ENCODE measurements around the gene PID1.

The PID1 gene

DNA sequence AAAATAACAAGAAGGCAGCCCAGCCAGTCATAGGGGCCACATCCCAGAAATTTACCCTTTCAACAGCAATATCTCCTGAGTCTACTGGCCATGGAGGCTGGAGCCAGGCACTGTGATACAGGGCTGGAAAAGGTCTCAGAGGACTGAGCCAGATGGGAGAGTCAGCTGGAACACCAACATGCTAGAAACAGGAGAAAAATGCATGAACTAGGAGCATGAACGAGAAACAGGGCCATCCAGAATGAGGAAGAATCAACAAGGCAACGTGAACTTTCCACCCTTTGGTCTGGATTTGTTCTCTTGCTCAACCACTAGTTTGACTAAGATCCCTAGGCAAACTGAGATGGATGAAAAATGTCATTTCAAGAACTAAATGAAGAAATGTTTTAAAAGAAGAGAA is 13.1 kb downstream of the PID1 start:
- no peak for DNase-seq

- DNase-seq = no peak
Measured at GRCh38 chr2:229256376-229256775, 14.7 kb downstream of the PID1 start.

DNA sequence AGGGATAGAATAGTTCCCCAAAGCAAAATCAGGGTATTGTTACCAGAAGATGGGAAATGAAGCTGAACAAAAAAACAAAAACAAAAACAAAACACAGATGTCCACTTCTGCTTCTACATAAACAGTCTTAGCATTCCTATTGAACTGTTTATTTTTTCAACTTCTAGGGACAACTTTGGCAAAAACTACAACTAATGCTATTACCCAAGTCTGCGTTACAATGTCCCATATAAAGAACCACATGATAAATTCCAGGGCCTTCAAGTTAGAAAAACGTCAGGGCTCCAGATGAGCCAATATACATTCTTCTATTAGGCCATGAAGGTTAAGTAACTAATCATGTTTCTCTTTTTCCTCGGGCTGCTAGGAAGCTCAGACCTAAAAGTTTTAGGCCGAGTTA is 16.9 kb downstream of the PID1 start:
- no peak for DNase-seq

DNA sequence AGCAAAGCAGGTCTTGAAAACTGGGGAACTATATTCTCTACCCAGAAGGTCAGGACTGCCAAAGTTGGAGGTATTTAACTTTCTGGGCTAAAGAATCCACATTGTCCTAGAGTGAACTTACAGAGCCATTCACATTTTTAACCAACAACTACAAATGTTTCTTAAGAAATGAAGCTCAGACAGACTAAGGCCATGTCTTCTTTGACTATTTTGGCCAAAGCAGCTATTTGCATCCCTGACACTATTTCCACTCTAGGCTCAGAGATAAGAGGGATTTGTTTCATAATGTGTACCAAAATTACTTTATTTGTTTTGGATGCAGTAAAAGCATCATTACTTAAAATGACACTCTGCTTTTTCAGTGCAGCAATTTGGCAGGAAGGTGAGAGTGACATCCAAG is 18.1 kb downstream of the PID1 start:
- no peak for DNase-seq

GRCh38 chr2:229252280-229252679 is 18.8 kb downstream of the PID1 start:
- DNase-seq = no peak

- no peak for DNase-seq
Measured at GRCh38 chr2:229249536-229249935, 21.6 kb downstream of the PID1 start.

GRCh38 chr2:229246334-229246733 is 24.8 kb downstream of the PID1 start:
- DNase-seq = no peak

- DNase-seq = no peak
Measured at GRCh38 chr2:229244975-229245374, 26.1 kb downstream of the PID1 start.

DNA sequence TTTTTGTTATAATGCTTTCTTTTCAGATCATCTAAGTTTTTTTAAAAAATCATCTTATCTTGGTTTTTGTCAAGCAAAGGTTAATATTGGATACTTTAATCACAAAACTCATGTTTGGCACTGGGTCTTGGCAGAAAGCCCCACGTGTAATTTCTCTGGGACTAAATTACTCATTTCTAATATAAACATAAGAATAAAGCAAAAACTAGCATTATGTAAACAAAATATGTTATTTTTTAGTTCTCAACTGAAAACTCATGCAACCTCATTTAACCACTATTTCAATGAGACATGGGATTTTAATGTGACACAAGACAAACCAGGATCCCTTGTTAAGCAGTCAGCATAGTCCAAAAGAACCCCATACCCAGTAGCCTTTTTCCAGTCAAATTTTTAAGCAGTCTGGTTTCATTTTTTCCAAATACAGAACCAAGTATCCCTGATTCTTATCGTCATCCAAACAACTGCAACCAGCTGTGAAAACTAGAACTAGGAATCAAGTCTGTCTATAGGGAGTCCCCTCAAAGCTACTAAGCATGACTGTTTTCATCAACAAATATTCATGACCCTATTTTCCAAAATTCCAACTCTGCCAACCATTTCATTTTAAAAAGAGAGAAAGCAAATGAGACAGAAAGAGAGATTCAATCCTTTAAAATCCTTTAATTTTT is 27.1 kb downstream of the PID1 start:
- no peak for DNase-seq

DNA sequence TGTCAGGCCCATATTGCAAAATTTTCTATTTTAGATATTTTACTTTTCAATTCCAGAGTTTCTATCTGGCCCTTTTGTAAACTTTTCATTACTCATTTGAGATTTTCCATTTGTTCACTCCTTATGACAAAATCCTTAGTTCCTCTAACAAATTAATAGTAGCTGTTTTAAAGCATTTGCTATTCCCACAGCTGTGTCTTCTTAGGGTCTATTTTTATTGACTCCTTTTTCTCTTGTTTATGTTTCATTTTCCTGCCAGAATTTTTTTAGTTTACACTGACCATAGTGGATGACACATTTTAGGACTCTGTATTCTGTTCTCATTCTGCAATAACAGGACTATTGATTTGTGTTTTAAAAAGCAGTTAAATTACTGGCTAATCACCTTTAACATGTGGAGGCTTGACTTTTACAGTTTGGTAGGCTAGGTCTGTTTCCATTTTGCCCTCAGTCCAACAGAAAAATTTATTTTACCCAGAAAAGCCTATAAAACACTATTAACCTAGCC is 30.0 kb downstream of the PID1 start:
- no peak for DNase-seq

DNA sequence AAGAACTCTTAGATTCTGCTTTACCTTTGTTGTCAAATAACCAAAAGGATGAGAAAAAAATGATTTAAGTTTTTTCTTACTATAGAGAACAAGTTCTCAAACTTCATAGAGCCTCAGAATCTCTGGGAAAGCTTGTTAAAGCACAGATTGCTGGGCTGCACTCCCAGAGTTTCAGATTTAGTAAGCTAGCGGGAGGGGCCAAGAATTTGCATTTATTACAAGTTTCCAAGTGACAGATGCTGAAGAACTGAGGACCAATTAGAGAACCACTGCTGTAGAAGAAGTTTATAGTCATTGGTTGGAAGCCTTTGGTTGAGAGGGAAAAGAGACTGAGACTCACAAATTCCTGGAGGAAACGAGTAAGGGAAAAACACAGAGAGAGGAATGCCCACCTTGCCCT is 32.1 kb downstream of the PID1 start:
- no peak for DNase-seq

GRCh38 chr2:229237270-229237669 is 33.8 kb downstream of the PID1 start:
- no peak for DNase-seq

- no peak for DNase-seq
Measured at GRCh38 chr2:229235131-229235914, 35.8 kb downstream of the PID1 start.

- DNase-seq = no peak
Measured at GRCh38 chr2:229231885-229232284, 39.2 kb downstream of the PID1 start.

- DNase-seq = no peak
Measured at GRCh38 chr2:229231328-229231868, 39.7 kb downstream of the PID1 start.

DNA sequence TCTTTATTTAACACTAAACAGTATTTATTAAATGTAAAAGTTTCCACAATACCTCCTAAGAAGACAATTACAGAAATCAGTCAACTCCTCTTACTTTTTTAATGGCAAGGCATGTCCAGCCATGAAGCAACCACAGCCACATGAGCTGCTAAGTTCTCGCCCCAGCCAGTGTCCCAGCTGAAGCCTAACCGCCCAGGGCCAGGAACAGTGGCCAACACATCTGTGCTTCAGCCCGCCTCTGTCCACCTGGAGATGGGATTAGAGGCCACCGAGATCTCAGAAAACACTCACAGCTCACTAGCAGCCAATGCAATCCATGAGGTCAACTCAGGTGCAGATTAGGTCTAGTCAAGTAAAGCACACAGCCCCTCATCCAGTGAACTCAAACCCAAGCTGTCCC is 40.2 kb downstream of the PID1 start:
- DNase-seq = no peak

GRCh38 chr2:229230256-229230655 is 40.8 kb downstream of the PID1 start:
- no peak for DNase-seq

DNA sequence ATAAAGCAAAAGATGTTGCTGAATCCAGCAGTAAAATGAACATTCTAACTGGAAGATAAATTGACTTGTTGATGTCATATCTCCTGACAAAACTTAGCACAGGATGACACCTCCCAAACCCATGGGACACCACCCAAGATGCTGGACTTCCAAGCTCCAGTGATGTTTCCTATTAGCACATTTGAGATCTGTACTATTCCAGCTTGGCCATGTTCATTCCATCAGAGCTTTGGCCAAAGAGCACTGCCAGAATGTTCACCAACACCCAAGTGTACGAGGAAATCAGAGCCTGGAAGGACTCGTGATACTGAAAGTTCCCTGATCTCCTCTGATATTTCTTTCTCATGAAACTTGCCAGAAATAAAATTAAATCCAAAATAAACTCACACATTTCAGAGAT is 44.7 kb downstream of the PID1 start:
- DNase-seq = no peak

DNA sequence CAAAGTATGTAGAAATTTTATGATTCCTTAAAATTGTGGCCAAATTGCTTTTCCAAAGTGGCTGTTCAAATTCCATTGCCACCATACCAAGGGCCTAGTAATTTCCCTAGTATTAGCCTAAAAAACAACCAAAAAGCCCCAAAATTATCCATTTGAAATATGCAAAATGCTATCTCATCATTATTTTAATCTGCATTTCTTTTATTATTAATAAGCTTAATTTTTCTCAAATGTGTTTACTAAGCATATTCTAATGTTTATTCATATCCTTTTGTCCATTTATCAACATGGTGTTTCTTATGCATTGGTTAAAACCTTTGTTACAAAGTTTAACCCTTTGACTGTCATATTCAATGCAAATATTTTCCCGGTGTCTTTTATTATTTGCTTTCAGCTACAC is 48.0 kb downstream of the PID1 start:
- DNase-seq = no peak

DNA sequence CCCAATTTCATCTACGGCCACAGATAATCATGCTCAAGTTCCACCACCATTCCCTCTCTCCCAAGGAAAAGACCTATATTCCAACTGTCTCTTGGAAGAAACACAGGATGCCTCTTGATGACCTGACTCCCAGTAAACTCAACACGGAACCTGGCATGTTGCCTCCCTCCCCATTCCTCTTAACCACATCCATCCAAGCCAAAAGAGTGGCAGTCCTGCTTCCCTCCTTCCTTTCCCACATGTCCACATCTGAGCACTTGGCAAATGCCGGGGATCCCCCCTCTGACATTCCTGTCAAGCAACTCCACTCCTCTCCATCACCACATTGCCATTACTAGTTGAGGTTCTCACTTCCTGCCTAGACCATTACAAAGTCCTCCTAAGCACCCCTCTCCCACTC is 49.4 kb downstream of the PID1 start:
- no peak for DNase-seq

- no peak for DNase-seq
Measured at GRCh38 chr2:229220254-229220653, 50.8 kb downstream of the PID1 start.

GRCh38 chr2:229218329-229218921 is 52.7 kb downstream of the PID1 start:
- DNase-seq = no peak

GRCh38 chr2:229212241-229212640 is 58.8 kb downstream of the PID1 start:
- no peak for DNase-seq

DNA sequence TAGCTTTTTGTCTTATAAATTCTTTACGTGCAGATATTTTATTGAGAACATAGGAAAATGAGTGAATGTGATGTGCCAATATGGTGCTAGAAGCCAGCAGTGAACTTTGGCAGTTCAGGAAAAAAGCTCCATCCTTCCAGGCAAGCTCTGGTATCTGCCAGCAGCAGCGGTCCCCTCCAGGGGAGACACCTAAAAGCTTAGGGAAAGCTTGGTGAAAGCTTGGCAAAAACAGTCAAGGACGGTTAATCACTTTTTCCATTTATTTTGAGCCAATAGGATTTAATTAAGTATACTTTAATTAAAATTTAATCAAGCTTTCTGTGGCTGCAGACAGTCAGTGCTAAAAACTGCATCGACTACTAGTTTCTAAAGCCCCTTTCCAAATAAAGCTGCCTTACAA is 60.4 kb downstream of the PID1 start:
- DNase-seq = no peak
